Liver (tissue), 3 donors: Measurements from ENCODE around the gene ZNF487.
"Not testable (repeated sequence)": the region's sequence is repeated elsewhere in the genome, so short reads cannot be mapped to it uniquely, and the experiment has no call there.

Experiments used
- GABPA ChIP-seq, 2 donors: IDR thresholded peaks in 1 of 2; conservative IDR thresholded peaks in 1 of 2; 2 replicates each; pipeline ENCODE4 v1.6.1; 2016; ENCODE audit warnings: antibody characterized with exemption in 2 of 2, mild to moderate bottlenecking in 1 of 2, moderate library complexity in 1 of 2
- TAF1 ChIP-seq: conservative IDR thresholded peaks from 2 replicates; pipeline ENCODE4 v1.6.1; 2016; ENCODE audit warnings: antibody characterized with exemption, mild to moderate bottlenecking
- TF ChIP-seq, protein P1 (sequence below): fragments of 150-350 bp; IDR thresholded peaks from 2 replicates; pipeline ENCODE4 v1.5.1; 2017; ENCODE audit warnings: improper control_type of control experiment, low read depth, low read length; ENCODE audit not compliant: missing input control
- TF ChIP-seq, protein P2 (sequence below): IDR thresholded peaks from 2 replicates; pipeline ENCODE4 v1.6.1; 2016; ENCODE audit warnings: antibody characterized with exemption
- TF ChIP-seq, protein P3 (sequence below): IDR thresholded peaks from 2 replicates; pipeline ENCODE4 v1.6.1; 2016; ENCODE audit warnings: antibody characterized with exemption, mild to moderate bottlenecking
- TF ChIP-seq, protein P4 (sequence below): IDR thresholded peaks from 2 replicates; pipeline ENCODE4 v1.6.1; 2016; ENCODE audit warnings: antibody characterized with exemption
- donor health status: healthy.
- donor health status: healthy.

DNA sequence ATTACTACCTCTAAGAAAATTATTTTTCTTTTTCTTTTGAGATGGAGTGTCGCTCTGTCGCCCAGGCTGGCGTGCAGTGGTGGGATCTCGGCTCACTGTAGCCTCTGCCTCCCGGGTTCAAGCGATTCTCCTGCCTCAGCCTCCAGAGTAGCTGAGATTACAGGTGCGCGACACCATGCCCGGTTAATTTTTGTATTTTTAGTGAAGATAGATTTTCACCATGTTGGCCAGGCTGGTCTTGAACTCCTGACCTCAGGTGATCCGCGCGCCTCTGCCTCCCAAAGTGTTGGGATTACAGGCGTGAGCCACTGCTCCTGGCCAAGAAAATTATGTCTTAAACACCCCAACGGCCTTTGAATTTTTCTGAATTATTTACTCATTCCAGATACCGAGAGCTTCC, 19.6 kb downstream of the ZNF487 start:
- not testable (repeated sequence) for TF ChIP-seq TAF1; GABPA (IDR thresholded peaks at IDR 0.05 in 1 of 2, conservative IDR thresholded peaks at IDR 0.05 in 1 of 2)
- TF ChIP-seq, protein P1, sequence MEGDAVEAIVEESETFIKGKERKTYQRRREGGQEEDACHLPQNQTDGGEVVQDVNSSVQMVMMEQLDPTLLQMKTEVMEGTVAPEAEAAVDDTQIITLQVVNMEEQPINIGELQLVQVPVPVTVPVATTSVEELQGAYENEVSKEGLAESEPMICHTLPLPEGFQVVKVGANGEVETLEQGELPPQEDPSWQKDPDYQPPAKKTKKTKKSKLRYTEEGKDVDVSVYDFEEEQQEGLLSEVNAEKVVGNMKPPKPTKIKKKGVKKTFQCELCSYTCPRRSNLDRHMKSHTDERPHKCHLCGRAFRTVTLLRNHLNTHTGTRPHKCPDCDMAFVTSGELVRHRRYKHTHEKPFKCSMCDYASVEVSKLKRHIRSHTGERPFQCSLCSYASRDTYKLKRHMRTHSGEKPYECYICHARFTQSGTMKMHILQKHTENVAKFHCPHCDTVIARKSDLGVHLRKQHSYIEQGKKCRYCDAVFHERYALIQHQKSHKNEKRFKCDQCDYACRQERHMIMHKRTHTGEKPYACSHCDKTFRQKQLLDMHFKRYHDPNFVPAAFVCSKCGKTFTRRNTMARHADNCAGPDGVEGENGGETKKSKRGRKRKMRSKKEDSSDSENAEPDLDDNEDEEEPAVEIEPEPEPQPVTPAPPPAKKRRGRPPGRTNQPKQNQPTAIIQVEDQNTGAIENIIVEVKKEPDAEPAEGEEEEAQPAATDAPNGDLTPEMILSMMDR: not testable (repeated sequence)
- TF ChIP-seq, protein P2, sequence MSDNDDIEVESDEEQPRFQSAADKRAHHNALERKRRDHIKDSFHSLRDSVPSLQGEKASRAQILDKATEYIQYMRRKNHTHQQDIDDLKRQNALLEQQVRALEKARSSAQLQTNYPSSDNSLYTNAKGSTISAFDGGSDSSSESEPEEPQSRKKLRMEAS: not testable (repeated sequence)
- TF ChIP-seq, protein P3, sequence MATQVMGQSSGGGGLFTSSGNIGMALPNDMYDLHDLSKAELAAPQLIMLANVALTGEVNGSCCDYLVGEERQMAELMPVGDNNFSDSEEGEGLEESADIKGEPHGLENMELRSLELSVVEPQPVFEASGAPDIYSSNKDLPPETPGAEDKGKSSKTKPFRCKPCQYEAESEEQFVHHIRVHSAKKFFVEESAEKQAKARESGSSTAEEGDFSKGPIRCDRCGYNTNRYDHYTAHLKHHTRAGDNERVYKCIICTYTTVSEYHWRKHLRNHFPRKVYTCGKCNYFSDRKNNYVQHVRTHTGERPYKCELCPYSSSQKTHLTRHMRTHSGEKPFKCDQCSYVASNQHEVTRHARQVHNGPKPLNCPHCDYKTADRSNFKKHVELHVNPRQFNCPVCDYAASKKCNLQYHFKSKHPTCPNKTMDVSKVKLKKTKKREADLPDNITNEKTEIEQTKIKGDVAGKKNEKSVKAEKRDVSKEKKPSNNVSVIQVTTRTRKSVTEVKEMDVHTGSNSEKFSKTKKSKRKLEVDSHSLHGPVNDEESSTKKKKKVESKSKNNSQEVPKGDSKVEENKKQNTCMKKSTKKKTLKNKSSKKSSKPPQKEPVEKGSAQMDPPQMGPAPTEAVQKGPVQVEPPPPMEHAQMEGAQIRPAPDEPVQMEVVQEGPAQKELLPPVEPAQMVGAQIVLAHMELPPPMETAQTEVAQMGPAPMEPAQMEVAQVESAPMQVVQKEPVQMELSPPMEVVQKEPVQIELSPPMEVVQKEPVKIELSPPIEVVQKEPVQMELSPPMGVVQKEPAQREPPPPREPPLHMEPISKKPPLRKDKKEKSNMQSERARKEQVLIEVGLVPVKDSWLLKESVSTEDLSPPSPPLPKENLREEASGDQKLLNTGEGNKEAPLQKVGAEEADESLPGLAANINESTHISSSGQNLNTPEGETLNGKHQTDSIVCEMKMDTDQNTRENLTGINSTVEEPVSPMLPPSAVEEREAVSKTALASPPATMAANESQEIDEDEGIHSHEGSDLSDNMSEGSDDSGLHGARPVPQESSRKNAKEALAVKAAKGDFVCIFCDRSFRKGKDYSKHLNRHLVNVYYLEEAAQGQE: not testable (repeated sequence)
- TF ChIP-seq, protein P4, sequence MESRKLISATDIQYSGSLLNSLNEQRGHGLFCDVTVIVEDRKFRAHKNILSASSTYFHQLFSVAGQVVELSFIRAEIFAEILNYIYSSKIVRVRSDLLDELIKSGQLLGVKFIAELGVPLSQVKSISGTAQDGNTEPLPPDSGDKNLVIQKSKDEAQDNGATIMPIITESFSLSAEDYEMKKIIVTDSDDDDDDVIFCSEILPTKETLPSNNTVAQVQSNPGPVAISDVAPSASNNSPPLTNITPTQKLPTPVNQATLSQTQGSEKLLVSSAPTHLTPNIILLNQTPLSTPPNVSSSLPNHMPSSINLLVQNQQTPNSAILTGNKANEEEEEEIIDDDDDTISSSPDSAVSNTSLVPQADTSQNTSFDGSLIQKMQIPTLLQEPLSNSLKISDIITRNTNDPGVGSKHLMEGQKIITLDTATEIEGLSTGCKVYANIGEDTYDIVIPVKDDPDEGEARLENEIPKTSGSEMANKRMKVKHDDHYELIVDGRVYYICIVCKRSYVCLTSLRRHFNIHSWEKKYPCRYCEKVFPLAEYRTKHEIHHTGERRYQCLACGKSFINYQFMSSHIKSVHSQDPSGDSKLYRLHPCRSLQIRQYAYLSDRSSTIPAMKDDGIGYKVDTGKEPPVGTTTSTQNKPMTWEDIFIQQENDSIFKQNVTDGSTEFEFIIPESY: not testable (repeated sequence)
